Measurements from ENCODE around the gene NKX3-2.

DNA sequence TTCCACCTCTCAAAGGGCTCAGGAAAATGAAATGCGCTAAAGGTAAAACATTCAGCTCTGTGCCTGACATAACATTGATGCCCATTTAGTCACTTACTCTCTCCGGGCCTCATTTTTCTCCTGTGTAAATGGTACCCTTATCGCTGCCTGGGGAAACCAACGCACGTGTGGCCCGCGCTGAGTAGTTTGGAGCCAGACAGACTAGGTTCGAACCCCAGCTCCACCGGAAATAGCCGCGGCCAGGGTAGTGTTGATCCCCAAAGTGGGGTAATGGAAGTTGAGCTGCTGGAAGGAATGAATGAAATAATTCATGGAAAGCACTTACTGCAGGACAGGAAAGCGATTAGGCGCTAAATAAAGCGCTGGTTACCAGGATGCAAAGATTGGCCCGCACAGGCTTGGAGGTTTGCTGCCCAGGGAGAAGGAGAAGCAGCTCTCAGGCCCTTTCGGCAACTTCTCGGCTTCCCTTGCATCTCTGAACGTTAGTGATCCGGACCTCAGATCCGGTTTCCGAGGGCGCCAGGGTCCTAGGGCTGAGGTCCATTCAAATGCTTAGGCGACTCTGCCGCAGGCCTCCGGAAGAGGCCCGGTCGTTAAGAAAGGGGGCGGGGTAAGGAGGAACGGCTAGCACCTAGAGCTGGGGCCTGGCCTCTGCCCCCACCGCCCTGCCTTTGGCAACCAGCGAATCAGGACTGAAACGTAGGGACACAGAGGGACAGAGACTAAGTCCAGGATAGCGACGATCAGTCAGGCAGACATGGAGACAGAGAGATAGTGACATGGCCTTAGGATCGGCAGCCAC is 13.3 kb downstream of the NKX3-2 start:
- TF ChIP-seq, protein P1, sequence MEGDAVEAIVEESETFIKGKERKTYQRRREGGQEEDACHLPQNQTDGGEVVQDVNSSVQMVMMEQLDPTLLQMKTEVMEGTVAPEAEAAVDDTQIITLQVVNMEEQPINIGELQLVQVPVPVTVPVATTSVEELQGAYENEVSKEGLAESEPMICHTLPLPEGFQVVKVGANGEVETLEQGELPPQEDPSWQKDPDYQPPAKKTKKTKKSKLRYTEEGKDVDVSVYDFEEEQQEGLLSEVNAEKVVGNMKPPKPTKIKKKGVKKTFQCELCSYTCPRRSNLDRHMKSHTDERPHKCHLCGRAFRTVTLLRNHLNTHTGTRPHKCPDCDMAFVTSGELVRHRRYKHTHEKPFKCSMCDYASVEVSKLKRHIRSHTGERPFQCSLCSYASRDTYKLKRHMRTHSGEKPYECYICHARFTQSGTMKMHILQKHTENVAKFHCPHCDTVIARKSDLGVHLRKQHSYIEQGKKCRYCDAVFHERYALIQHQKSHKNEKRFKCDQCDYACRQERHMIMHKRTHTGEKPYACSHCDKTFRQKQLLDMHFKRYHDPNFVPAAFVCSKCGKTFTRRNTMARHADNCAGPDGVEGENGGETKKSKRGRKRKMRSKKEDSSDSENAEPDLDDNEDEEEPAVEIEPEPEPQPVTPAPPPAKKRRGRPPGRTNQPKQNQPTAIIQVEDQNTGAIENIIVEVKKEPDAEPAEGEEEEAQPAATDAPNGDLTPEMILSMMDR (IDR thresholded peaks at IDR 0.05), result no peak
- no peak for TF ChIP-seq POLR2A (IDR thresholded peaks at IDR 0.05)
